Measurements from ENCODE around the gene NR1H2. TPM values are rescaled to one million over a fixed set of nuclear protein-coding genes. Genes with fewer than 3 reads are reported as not detected.
A peak's percentile ranks its signal among the peaks of the same experiment; 100 is the strongest.

The NR1H2 gene
- total RNA-seq (2014; rRNA removed; shearing (Covaris generic)), result 96.6 and 140 TPM in 2 replicates
- polyA plus RNA-seq (2016; fragmentation: Nextera tagmentation; extraction: Ambion mirVana), result 102 and 109 TPM in 2 replicates

GRCh38 chr19:50376166-50377050, at the start of gene NR1H2:
TSS of gene NR1H2 (plus strand) at chr19:50376457. CDS start at chr19:50377606, 1,149 bp downstream.
- peak within 1 kb of the TSS; percentile 100 for H3K9ac ChIP-seq
- no peaks in the 10 kb centered on the region; the same call in 1 of the 2 replicates for H3K36me3 ChIP-seq (ENCODE audit: low read depth)
- TF ChIP-seq EZH2 (IDR thresholded peaks at IDR 0.05; ENCODE audit: insufficient read depth, poor library complexity, severe bottlenecking), result no peak
- TF ChIP-seq EZH2phosphoT487 (IDR thresholded peaks at IDR 0.05; ENCODE audit: insufficient read depth, low read depth), result no peak
- peak within 1 kb of the TSS; percentile 99 for H3K27ac ChIP-seq
- H3K27me3 ChIP-seq (replicated peaks; ENCODE audit: insufficient read depth), result no peaks in the 10 kb centered on the region
- peak within 1 kb of the TSS; percentile 99 for H3K4me3 ChIP-seq
- H3K9me2 ChIP-seq (ENCODE audit: insufficient read depth), result no peaks in the 10 kb centered on the region
- H4K20me1 ChIP-seq (ENCODE audit: insufficient read depth), result no peaks in the 10 kb centered on the region
- peak within 1 kb of the TSS; percentile 99 for H2AFZ ChIP-seq
- peaks cover 9% of the 10 kb centered on the region; the same call in 1 of the 2 replicates for H3K79me2 ChIP-seq (ENCODE audit: insufficient read depth)
- WGBS, 2 experiments (ENCODE audit: low coverage in 1 of 2, low lambda C conversion rate in 2 of 2, missing lambda C conversion rate in 2 of 2), result 2% methylated on average over 26 to 67 of the region's 67 CpGs
- no peaks in the 10 kb centered on the region for H3F3A ChIP-seq (ENCODE audit: insufficient read depth)
- in situ Hi-C loops (cut with MboI), result no loop called here
- no peaks in the 10 kb centered on the region for H3K9me3 ChIP-seq (ENCODE audit: low read depth)
- H3K4me1 ChIP-seq (ENCODE audit: insufficient read depth), result no peaks in the 10 kb centered on the region
- peak; percentile 99 for DNase-seq
- H3K4me2 ChIP-seq (ENCODE audit: unreplicated experiment), result peak within 1 kb of the TSS; percentile 97

GRCh38 chr19:50327013-50327412, 49.2 kb upstream of the NR1H2 start:
- no peak overlapping the region for H3K27ac ChIP-seq
- H3K79me2 ChIP-seq (ENCODE audit: insufficient read depth), result no peaks in the 10 kb centered on the region
- H3K9me3 ChIP-seq (ENCODE audit: low read depth), result no peaks in the 10 kb centered on the region
- H4K20me1 ChIP-seq (ENCODE audit: insufficient read depth), result no peaks in the 10 kb centered on the region
- H3K4me2 ChIP-seq (ENCODE audit: unreplicated experiment), result no peak overlapping the region
- in situ Hi-C loops (cut with MboI), result no loop called here
- DNase-seq, result no peak
- no peaks in the 10 kb centered on the region for H3K9me2 ChIP-seq (ENCODE audit: insufficient read depth)
- WGBS, 2 experiments (ENCODE audit: low coverage in 1 of 2, low lambda C conversion rate in 2 of 2, missing lambda C conversion rate in 2 of 2), result 6 to 8% methylated on average over 4 of the region's 4 CpGs
- no peak overlapping the region for H3K9ac ChIP-seq
- no peaks in the 10 kb centered on the region for H3F3A ChIP-seq (ENCODE audit: insufficient read depth)
- no peak for TF ChIP-seq EZH2phosphoT487 (IDR thresholded peaks at IDR 0.05; ENCODE audit: insufficient read depth, low read depth)
- no peak for TF ChIP-seq EZH2 (IDR thresholded peaks at IDR 0.05; ENCODE audit: insufficient read depth, poor library complexity, severe bottlenecking)
- no peaks in the 10 kb centered on the region for H3K36me3 ChIP-seq (ENCODE audit: low read depth)
- no peak overlapping the region for H3K4me3 ChIP-seq
- no peak overlapping the region for H2AFZ ChIP-seq
- peaks cover 43% of the 10 kb centered on the region for H3K27me3 ChIP-seq (replicated peaks; ENCODE audit: insufficient read depth)
- no peaks in the 10 kb centered on the region for H3K4me1 ChIP-seq (ENCODE audit: insufficient read depth)

GRCh38 chr19:50327461-50328223, 48.6 kb upstream of the NR1H2 start:
- no peak for DNase-seq
- no peaks in the 10 kb centered on the region for H3K9me2 ChIP-seq (ENCODE audit: insufficient read depth)
- no peaks in the 10 kb centered on the region for H4K20me1 ChIP-seq (ENCODE audit: insufficient read depth)
- no peak overlapping the region for H3K9ac ChIP-seq
- no peak for TF ChIP-seq EZH2phosphoT487 (IDR thresholded peaks at IDR 0.05; ENCODE audit: insufficient read depth, low read depth)
- no peak for TF ChIP-seq EZH2 (IDR thresholded peaks at IDR 0.05; ENCODE audit: insufficient read depth, poor library complexity, severe bottlenecking)
- no peaks in the 10 kb centered on the region for H3F3A ChIP-seq (ENCODE audit: insufficient read depth)
- H3K4me1 ChIP-seq (ENCODE audit: insufficient read depth), result no peaks in the 10 kb centered on the region
- H3K36me3 ChIP-seq (ENCODE audit: low read depth), result no peaks in the 10 kb centered on the region
- in situ Hi-C loops (cut with MboI), result no loop called here
- H2AFZ ChIP-seq, result no peak overlapping the region
- H3K79me2 ChIP-seq (ENCODE audit: insufficient read depth), result no peaks in the 10 kb centered on the region
- 3 to 8% methylated on average over 5 to 15 of the region's 20 CpGs for WGBS, 2 experiments (ENCODE audit: low coverage in 1 of 2, low lambda C conversion rate in 2 of 2, missing lambda C conversion rate in 2 of 2)
- H3K4me2 ChIP-seq (ENCODE audit: unreplicated experiment), result no peak overlapping the region
- H3K27ac ChIP-seq, result no peak overlapping the region
- peaks cover 49% of the 10 kb centered on the region for H3K27me3 ChIP-seq (replicated peaks; ENCODE audit: insufficient read depth)
- H3K9me3 ChIP-seq (ENCODE audit: low read depth), result no peaks in the 10 kb centered on the region
- H3K4me3 ChIP-seq, result no peak overlapping the region

- DNase-seq, result peak; percentile 55
- no peak overlapping the region for H3K27ac ChIP-seq
- in situ Hi-C loops (cut with MboI), result no loop called here
- TF ChIP-seq EZH2 (IDR thresholded peaks at IDR 0.05; ENCODE audit: insufficient read depth, poor library complexity, severe bottlenecking) (peak; percentile 73), EZH2phosphoT487 (IDR thresholded peaks at IDR 0.05; ENCODE audit: insufficient read depth, low read depth) (no peak)
- no peak overlapping the region for H3K4me2 ChIP-seq (ENCODE audit: unreplicated experiment)
- H3F3A ChIP-seq (ENCODE audit: insufficient read depth), result no peaks in the 10 kb centered on the region
- H3K4me1 ChIP-seq (ENCODE audit: insufficient read depth), result no peaks in the 10 kb centered on the region
- H4K20me1 ChIP-seq (ENCODE audit: insufficient read depth), result no peaks in the 10 kb centered on the region
- H2AFZ ChIP-seq, result no peak overlapping the region
- H3K27me3 ChIP-seq (replicated peaks; ENCODE audit: insufficient read depth), result peaks cover 54% of the 10 kb centered on the region
- no peaks in the 10 kb centered on the region for H3K36me3 ChIP-seq (ENCODE audit: low read depth)
- no peaks in the 10 kb centered on the region for H3K9me3 ChIP-seq (ENCODE audit: low read depth)
- 3 to 6% methylated on average over 36 to 63 of the region's 104 CpGs for WGBS, 2 experiments (ENCODE audit: low coverage in 1 of 2, low lambda C conversion rate in 2 of 2, missing lambda C conversion rate in 2 of 2)
- H3K4me3 ChIP-seq, result no peak overlapping the region
- H3K79me2 ChIP-seq (ENCODE audit: insufficient read depth), result no peaks in the 10 kb centered on the region
- H3K9me2 ChIP-seq (ENCODE audit: insufficient read depth), result no peaks in the 10 kb centered on the region
- no peak overlapping the region for H3K9ac ChIP-seq
These were observed 47.9 kb upstream of the NR1H2 start for GRCh38 chr19:50328224-50328872.

Measured in GM23248 (cell line).